ENCODE results near the gene DLGAP4.

DLGAP4 gene

DNA sequence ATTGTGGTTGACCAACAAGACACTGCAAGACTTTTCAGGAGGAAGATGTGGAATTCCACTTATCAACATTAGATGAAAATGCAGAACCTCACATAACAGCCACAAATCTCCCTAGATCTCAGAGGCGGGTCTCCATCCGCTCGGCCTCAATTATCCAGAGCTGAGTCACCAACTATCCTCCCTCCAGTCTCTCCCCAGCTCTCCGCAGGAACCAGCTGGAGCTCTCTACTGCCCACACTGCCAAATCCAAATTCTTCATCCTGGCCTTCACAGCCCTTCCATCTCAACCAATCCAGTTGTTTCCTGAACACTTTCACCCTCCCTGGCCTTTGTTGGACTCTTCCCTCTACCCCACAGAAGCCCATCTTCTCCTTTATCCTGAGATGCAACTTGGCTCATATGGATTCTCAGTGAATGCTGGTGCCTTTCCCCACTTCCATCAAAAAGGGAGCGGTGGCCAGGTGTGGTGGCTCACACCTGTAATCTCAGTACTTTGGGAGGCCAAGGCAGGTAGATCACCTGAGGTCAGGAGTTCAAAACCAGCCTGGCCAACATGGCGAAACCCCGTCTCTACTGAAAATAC lies 263.8 kb downstream of the DLGAP4 start:
- no peak for DNase-seq (ENCODE audit: low spot score)

DNA sequence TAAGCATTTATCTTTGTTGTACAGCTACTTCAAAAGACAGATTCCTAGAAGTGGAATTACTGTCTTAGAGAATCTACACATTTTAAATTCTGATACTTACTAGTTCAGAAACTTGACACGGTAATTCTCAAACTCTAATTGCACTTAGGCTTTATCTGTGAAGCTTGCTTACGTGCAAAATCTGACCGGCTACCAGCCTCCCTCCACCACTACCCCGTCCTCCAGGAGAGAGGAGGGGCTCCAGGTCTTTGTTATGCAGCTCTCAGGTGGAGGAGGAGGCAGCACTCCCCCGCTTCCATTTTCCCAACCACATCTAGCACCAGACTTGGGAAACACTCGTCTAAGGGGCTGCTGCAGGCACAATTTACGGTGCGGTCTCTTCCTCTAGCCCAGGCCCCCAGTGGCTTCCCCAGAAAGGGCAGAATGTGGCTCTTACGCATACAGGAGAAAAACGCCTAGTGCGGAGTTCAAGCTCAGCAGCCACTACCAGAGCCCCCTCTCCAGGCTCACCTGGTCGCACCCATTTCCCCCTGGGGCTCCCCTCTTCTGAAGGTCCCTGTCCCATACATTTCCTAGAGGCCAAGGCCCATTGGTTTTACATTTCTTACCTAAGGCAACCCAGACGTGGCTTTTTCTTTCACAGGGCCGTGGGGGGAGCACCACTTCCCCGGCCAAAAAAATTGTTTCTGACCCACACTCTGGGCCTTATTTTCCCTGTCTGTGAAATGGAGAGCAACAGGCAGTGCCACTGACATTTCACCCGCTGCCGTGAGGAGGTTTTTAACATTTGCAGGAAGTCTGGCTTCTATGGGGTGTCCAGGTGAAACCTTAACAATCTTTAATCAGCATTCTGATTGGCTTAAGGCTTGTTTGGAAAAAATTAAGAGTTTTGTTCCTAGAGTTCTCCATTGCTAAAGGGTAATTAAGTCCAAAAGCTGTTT lies 265.7 kb downstream of the DLGAP4 start:
- DNase-seq (ENCODE audit: low spot score): no peak

DNA sequence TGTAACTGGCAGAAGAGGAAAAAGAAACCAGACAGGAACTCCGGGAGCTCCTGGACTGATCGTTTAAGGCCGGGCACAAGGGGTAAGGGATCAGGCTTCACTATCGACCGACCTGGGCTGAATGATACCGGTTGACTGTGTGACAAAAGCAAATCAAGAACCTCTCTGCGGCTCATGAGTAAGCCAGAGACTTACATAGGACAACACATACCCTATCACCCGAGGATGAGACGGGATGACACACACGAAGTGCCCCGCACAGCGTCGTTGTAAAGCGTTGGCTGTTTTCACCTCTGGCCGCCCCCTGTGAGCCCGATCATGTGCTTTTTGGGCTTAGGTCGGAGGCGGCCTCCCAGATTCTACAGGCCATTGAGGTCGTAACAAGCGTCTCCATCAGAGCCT lies 266.6 kb downstream of the DLGAP4 start:
- DNase-seq (ENCODE audit: low spot score): peak; percentile 59

DNA sequence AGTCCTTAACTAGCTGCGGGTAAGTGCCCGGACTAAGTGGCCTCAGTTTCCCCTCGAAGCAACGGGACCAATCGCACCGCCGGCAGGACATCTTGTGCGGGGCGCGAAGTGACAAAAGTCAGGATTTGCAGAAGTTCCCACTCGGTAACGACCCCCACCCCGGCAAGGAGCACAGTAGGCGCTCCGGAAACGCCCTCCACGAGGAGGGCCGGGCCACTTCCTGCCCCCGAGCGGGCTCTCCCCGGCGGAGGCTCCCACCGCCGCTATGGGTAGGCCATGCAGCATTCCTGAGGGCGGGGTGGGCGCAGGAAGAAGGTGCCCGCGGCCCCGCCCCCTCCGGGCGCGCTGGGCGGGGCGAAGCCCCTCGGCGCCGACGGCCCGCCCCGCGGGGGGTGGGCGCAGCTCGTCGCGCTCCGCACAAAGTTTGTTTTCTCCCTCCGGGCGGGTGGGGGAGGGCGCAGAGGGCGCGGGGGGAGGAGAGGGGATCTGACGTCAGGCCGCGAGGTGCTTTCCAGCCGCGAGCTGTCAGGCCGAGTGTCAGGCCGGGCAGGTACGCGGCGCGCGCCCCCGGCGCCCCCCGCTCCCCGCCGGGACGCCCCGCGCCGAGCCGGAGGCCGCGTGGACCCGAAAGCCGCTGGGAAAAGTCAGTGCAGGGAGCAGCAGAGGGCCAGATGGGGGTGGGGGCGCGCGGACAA lies 267.1 kb downstream of the DLGAP4 start, which contains the start of gene TGIF2:
TGIF2 (plus strand) TSS at position 495 of the 695 bp plus-strand sequence. CDS start 5,178 bp downstream, outside the sequence.
- peak; percentile 92 for DNase-seq (ENCODE audit: low spot score)

DNA sequence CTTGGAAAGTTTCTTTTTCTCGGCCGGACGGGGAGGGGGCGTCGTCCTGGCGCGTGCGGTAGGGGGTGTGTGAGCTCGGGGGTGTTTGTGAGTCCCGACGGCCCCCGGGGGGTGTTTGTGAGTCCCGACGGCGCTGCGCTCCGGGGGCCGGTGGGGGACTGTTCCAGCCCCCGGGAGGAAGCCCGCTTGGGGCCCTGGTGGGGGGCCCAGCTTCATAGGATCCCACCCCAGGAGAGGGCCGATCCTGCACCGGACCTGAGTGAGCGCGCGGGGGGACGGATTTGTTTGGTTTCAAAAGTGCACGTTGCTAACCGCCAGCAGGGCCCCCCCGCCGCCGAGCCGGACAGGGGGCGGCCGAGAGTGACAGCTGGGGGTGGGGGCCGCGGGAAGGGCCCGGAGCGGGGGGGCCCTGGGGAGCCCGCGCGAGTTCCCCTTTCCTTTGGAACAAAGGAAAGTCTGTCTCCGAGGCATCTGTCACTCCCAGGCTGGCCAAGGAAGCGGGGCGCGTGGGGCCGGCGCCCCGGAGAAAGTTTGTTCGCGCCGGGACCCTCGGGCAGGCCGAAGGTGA lies 267.7 kb downstream of the DLGAP4 start:
- no peak for DNase-seq (ENCODE audit: low spot score)

DNA sequence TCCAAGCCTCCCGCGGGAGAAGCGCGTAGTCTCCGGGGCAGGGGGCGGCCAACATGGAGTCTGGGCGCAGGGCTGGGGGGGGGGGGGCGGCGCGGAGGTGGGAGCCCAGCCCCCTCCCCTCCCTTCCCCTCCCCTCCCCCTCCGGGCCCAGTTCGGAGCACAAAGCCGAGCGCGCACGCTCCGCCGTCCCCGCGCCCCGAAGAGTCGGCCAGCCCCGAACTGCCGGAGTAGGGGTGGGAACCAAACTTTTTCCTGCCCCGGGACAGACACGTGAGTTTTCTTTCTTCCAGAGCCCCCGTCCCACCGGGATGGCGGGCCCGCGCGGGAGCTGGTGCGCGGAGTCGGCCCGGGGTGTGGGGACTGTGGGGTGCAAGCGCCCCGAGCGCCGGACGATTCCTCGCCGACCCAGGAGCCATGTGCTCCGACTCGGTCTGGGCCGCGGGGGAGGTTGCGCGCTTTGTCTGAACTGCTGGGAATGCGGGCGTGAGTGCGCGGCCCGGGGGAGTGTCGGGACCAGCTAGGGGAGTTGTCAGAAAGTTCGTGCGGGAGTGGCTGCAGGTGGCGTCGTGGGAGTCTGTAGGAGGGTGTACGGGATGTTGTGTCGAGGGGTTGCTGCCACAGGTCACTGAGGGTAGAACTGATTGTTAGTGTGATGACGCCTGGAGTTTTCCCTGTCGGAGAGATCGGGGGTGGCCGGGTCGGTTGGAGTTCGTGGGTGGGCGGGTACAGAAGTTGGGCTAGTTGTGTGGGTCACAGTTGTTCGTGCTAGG lies 268.4 kb downstream of the DLGAP4 start:
- peak; percentile 39 for DNase-seq (ENCODE audit: low spot score)

DNA sequence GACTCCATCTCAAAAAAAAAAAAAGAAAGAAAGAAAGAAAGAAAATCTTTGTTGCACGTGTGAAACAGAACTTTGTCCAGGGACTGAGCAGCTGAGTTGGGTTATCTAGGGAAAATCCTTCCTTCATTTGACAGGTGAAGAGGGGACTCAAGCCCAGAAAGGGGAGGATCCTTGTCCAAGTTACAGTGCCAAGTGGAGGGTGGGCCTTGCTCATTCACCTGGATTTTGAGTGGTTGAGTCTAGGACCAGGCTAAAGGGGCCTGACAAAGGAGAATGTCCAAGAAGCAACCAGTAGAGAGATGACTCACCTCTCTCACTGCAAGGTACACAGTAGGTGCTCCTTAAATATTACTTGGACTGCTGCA lies 269.9 kb downstream of the DLGAP4 start:
- no peak for DNase-seq (ENCODE audit: low spot score)

All from CD4-positive, alpha-beta T cell treated with Interleukin-6 at 100 ng/mL for 8 hours (primary cell).